HAP-1 (cell line): ENCODE data around the gene SASH1.
"Not testable (repeated sequence)": the region's sequence is repeated elsewhere in the genome, so short reads cannot be mapped to it uniquely, and the experiment has no call there.

ENCODE experiments used
- DNase-seq, 2 experiments: peaks; one replicate each; pipeline ENCODE4 v3.0.0-alpha.2; 2016 to 2020; ENCODE audit warnings: low spot score in 2 of 2
- H3K27me3 ChIP-seq: fragments of 250-450 bp; sonication (Bioruptor Pico); 2 replicates; pipeline ENCODE4 v1.5.1; 2020; ENCODE audit warnings: low read depth, mild to moderate bottlenecking, moderate library complexity
- H3K36me3 ChIP-seq: fragments of 250-450 bp; sonication (Bioruptor Pico); replicated peaks from 2 replicates; pipeline ENCODE4 v1.5.1; 2020; ENCODE audit warnings: mild to moderate bottlenecking
- H3K4me1 ChIP-seq: fragments of 250-450 bp; sonication (Bioruptor Pico); 2 replicates; pipeline ENCODE4 v1.5.1; 2020; ENCODE audit warnings: mild to moderate bottlenecking
- H3K4me3 ChIP-seq: fragments of 250-450 bp; sonication (Bioruptor Pico); 2 replicates; pipeline ENCODE4 v1.5.1; 2020; ENCODE audit warnings: mild to moderate bottlenecking, moderate library complexity
- H3K9me3 ChIP-seq: fragments of 250-450 bp; sonication (Bioruptor Pico); 2 replicates; pipeline ENCODE4 v1.5.1; 2020; ENCODE audit warnings: mild to moderate bottlenecking, moderate library complexity
- in situ Hi-C: fragments of 300-500 bp; cut with MboI; formaldehyde crosslinking; loops from 3 replicates; pipeline ENCODE4 v1.14.3; 2020; ENCODE audit warnings: low sequenced_read_pairs, inconsistent platforms, mixed read lengths

SASH1 gene

DNA sequence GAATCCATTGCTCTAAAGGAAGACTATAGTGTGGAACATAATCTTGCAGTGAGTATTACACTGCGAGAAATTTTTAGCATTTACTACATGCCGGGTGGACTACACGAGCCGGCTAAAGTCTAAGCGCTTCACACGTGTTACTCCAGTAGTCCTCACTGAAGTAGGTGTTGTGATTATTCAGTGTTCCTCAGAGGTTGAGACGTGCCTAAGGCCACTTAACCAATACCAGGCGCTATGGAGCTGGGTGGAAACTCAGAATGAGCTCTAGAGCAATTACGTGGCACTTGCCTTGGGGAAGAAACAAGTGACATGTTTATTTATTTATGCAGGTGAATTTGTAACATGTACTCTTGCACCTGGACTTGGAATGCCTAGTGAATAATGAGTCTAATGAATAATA lies 46.4 kb downstream of the SASH1 start:
- Histone ChIP-seq H3K27me3 (0 out of 2 replicates have a peak, but pooled peaks cover 5% of the 10 kb centered on the region), H3K36me3 (no peaks in the 10 kb centered on the region), H3K4me1 (no peaks in the 10 kb centered on the region), H3K9me3 (no peaks in the 10 kb centered on the region), H3K4me3 (no peak overlapping the region)
- no peak for DNase-seq
- in situ Hi-C loops, result no loop called here

DNA sequence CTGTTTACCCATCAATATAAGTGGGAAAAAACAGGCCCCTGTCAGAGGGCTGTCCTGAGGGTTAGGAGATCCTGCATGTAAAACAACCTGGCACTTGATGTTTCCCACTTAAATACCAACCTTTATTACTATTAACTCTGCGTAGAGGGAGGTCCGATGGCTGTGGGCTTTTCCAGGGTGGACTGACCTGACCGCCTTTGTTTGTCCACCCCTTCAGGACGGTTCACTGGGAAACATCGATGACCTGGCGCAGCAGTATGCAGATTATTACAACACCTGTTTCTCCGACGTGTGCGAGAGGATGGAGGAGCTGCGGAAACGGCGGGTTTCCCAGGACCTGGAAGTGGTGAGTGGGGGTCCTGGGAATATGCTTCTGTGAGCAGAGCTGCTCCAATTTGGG lies 47.3 kb downstream of the SASH1 start:
- no peak for DNase-seq
- Histone ChIP-seq H3K9me3 (no peaks in the 10 kb centered on the region), H3K27me3 (no peaks in the 10 kb centered on the region), H3K36me3 (no peaks in the 10 kb centered on the region), H3K4me3 (no peak overlapping the region), H3K4me1 (no peaks in the 10 kb centered on the region)
- in situ Hi-C loops, result no loop called here

DNA sequence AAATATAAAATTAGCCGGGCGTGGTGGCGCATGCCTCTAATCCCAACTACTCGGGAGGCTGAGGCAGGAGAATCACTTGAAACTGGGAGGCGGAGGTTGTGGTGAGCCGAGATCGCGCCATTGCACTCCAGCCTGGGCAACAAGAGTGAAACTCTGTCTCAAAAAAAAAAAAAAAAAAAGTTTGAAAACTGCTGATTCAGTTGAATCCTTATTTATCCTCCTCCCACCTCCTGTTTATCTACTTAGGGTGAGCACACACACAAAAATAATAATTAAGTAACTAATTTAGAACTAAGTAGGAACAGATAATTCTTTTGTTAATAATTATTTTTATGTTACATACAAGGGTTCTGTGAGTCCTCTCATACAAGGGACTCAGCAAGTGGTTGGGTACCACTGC lies 49.5 kb downstream of the SASH1 start:
- H3K4me1 ChIP-seq, H3K4me3 ChIP-seq, DNase-seq, H3K36me3 ChIP-seq, H3K27me3 ChIP-seq, in situ Hi-C loops, H3K9me3 ChIP-seq: not testable (repeated sequence)

DNA sequence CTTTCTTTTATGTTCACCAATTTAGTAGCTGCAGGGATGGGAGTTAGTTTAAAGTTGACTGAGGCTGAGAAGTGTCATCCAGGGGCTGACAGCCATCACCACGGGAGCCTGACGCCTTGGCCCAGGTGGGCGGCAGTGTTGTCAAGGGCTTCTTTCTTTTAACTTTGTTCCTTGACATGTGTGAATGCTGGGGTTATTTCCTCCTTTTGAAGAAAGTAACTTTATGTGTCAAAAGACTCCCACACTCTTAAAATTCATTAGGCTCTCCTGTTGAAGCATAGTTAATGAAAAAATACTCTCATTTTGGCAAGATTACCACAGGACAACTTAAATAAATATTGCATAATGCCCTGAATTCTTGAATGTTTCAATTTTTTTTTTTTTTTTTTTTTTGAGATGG lies 50.0 kb downstream of the SASH1 start:
- H3K4me3 ChIP-seq, result no peak overlapping the region
- no peaks in the 10 kb centered on the region for H3K27me3 ChIP-seq
- H3K4me1 ChIP-seq, result no peaks in the 10 kb centered on the region
- DNase-seq, result no peak
- H3K9me3 ChIP-seq, result no peaks in the 10 kb centered on the region
- in situ Hi-C loops, result no loop called here
- no peaks in the 10 kb centered on the region for H3K36me3 ChIP-seq

DNA sequence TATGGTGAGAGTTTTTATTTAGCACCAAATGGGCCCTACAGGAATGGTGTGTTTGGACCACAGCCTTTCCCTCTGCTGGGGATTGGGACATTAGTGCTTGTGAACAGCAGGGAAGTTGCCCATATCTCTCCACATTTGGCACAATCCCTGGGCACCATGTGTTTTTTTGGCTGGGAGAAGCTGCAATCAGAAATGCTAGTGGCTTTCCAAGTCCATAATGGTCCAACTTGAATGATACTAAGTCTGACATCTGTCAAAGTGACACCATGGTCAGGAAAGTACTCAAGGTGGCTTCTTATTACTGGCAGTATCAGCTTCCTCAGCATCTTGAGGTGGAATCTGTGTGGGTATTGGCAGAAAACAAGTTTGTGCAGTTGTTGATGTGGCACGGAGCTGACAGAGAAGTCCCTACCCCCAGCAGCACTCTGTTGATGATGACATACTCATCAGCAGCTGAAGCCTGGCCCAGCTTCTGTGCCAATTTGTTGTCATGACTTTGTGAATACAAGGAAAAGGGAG lies 53.0 kb downstream of the SASH1 start:
- in situ Hi-C loops, result no loop called here
- no peaks in the 10 kb centered on the region for H3K9me3 ChIP-seq
- H3K27me3 ChIP-seq, result no peaks in the 10 kb centered on the region
- H3K4me1 ChIP-seq, result no peaks in the 10 kb centered on the region
- no peaks in the 10 kb centered on the region for H3K36me3 ChIP-seq
- H3K4me3 ChIP-seq, result no peak overlapping the region
- DNase-seq, result no peak

DNA sequence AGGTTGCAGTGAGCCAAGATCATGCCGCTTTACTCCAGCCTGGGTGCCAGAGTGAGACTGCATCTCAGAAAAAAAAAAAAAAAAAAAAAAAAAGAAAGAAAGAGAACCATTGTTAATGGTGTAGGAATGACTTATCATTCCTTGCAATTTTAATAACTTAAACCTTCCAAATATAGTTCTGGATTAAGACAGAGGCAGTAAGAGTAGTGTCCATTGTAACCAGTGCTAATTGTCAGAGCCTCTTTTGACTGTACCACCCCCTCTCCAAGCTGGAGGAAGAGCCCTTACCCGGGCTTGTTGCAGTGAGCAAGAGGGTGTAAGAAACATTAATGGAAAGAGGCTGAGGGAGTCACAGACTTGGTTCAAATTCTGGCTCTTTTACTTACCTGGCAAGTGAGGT lies 53.8 kb downstream of the SASH1 start:
- DNase-seq, result no peak
- Histone ChIP-seq H3K4me3 (no peak overlapping the region), H3K36me3 (no peaks in the 10 kb centered on the region), H3K27me3 (no peaks in the 10 kb centered on the region), H3K4me1 (no peaks in the 10 kb centered on the region), H3K9me3 (no peaks in the 10 kb centered on the region)
- in situ Hi-C loops, result no loop called here

DNA sequence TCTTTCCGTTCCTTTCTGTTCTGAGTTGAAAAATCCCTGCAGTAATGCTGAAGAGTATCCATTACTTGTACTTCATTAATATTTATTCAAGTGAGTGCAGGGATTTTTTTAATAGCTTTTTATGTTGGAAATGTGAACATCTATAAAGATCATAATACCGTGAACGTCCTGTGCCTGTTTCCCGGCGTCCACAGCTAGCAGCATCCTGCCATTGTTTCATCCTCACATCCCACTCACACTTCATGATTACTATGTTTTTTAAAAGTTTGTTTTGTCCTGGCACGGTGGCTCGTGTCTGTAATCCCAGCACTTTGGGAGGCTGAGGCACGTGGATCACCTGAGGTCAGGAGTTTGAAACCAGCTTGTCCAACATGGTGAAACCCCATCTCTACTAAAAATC lies 54.3 kb downstream of the SASH1 start:
- in situ Hi-C loops, result no loop called here
- H3K36me3 ChIP-seq, result no peaks in the 10 kb centered on the region
- DNase-seq, result no peak
- H3K27me3 ChIP-seq, result no peaks in the 10 kb centered on the region
- no peaks in the 10 kb centered on the region for H3K9me3 ChIP-seq
- no peak overlapping the region for H3K4me3 ChIP-seq
- no peaks in the 10 kb centered on the region for H3K4me1 ChIP-seq

DNA sequence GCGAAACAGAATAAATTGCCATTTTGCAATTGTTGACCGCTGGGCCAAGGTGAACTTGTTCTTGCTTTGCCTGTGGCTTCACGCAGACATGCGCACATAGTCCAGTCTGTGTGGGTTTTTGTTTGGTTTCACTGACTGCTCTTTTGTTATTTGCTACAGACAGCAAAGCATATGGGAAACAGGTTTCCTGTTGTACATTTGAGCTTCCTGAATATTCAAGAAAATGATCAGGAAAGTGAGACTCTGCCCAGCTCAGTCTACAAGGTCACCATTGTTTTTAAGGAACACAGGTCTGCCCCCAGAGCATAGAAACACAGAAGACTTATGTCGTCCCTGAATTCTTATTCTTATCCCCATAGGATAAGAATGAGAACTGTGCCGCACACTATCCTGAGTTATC lies 55.6 kb downstream of the SASH1 start:
- H3K4me1 ChIP-seq, result no peaks in the 10 kb centered on the region
- no peaks in the 10 kb centered on the region for H3K36me3 ChIP-seq
- no peaks in the 10 kb centered on the region for H3K27me3 ChIP-seq
- H3K4me3 ChIP-seq, result no peak overlapping the region
- in situ Hi-C loops, result no loop called here
- no peak for DNase-seq
- H3K9me3 ChIP-seq, result no peaks in the 10 kb centered on the region

DNA sequence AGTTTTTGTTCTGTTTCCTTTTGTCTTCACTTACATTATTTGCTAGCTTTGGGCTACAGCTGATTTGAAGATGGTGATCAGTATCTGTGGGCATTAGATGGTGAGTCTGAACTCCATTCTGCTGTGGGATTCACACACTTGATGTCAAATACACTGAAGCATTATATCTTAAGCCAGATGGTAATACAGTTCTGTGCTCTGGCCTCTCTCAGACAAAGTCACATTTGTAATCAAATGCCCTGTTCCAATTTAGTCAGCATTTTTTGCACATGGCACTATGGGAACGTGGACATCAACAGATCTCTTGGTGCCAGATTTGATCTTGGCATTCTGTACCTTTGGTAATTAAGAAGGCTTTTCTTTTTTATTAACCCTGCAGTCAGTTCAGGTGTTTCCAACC lies 56.0 kb downstream of the SASH1 start:
- Histone ChIP-seq H3K4me1 (peaks cover under 1% of the 10 kb centered on the region; the same call in 1 of the 2 replicates), H3K36me3 (no peaks in the 10 kb centered on the region), H3K9me3 (no peaks in the 10 kb centered on the region), H3K27me3 (no peaks in the 10 kb centered on the region), H3K4me3 (no peak overlapping the region)
- DNase-seq, result no peak
- in situ Hi-C loops, result no loop called here

DNA sequence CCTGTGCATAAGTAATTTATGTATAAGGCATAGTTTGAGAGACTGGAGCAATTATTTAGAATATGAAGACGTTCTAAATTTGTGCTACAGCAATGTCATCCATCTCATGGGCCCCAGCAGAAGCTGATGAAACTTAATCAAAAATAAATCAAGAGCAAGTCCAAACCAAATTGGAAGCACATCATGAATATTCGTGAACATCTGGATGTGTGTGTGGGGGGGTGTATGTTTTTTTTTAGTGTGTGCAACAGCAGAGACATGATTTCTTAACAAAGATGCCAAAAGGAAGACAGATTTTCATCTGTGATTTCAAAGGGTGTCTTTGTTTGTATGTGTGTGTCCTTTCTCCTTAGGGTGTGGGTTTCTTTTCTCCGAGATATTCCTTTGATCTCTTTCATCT lies 58.9 kb downstream of the SASH1 start:
- no peaks in the 10 kb centered on the region for H3K36me3 ChIP-seq
- H3K27me3 ChIP-seq, result no peaks in the 10 kb centered on the region
- H3K4me3 ChIP-seq, result no peak overlapping the region
- no peaks in the 10 kb centered on the region for H3K9me3 ChIP-seq
- H3K4me1 ChIP-seq, result peaks cover 7% of the 10 kb centered on the region
- in situ Hi-C loops, result no loop called here
- no peak for DNase-seq

DNA sequence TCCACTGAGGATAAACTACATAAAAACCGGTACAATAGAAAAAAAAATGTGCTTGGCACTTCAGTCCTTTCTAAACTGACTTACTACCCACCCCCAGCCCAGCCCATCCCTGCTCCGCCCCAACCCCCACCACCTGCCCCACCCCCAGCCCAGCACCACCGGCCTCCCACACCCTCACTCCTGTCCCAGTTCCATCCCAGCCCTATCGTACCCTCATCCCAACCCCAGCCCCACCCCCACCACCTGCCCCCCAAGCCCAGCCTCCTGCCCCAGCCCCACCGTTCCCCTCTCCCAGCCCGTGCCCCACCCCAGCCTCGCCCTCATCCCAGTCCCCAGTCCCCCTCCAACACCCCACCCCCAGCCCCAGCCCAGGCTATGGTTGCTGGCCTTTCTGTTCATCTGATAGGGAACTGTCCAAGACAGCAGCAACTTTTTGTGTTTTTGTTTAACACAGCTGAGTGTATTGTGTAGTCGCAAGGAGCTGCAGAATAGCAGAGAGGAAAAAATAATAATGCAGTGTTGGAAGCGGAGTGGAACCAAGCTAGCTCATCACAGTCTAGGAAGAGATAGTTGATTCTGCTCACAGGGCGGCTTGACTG lies 61.9 kb downstream of the SASH1 start:
- Histone ChIP-seq H3K36me3 (no peaks in the 10 kb centered on the region), H3K4me1 (peaks cover 7% of the 10 kb centered on the region), H3K9me3 (no peaks in the 10 kb centered on the region), H3K27me3 (no peaks in the 10 kb centered on the region), H3K4me3 (no peak overlapping the region)
- in situ Hi-C loops, result no loop called here
- DNase-seq, result peak in 1 of 2 experiments; percentile 18

DNA sequence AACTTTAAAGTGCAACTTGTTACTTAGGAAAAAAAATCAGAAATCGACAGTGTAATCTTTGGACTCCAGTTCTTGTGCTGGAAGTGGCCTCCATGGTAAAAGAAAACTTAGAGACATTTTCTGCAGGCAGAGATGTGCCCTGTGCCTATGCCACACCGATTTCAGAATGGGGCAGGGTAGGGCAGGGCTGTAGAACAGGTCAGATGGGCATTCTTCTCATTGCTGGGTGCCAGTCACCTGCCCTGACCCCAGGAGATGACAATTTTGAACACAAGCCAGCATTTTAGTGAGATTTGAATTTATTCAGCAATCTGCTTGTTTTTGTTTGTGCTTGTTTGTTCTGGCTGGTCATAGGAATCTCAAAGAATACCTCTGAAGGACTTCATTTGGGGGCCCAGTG lies 63.3 kb downstream of the SASH1 start:
- in situ Hi-C loops, result no loop called here
- H3K4me3 ChIP-seq, result no peak overlapping the region
- H3K4me1 ChIP-seq, result peaks cover 7% of the 10 kb centered on the region
- no peak for DNase-seq
- no peaks in the 10 kb centered on the region for H3K36me3 ChIP-seq
- H3K27me3 ChIP-seq, result no peaks in the 10 kb centered on the region
- H3K9me3 ChIP-seq, result no peaks in the 10 kb centered on the region

DNA sequence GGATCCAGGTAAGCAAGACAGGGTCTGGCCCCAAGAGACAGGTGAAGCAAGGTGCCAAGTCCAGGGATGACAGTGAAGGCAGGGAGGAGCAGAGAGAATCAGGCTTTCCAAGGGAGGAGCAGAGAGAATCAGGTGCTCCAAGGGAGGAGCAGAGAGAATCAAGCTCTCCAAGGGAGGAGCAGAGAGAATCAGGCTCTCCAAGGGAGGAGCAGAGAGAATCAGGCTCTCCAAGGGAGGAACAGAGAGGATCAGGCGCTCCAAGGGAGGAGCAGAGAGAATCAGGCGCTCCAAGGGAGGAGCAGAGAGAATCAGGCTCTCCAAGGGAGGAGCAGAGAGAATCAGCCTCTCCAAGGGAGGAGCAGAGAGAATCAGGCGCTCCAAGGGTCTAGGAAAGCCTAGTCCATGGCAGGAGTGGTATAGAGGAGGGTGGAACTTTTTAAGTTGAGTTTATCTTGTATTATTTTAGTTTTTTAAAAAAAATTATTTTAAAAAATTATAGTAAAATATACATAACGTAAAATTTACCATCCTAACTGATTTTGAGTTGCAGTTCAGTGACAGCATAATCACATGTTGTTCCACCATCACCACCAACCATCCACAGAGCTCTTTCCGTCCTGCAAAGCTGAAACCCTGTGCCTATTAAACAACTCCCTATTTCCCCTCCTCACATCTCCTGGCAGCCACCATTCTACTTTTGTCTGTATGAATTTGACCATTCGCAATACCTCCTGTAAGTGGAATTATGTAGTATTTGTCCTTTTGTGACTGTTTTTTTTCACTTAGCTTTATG lies 64.1 kb downstream of the SASH1 start:
- no peaks in the 10 kb centered on the region for H3K27me3 ChIP-seq
- in situ Hi-C loops, result no loop called here
- H3K9me3 ChIP-seq, result no peaks in the 10 kb centered on the region
- no peak for DNase-seq
- H3K4me1 ChIP-seq, result peaks cover 7% of the 10 kb centered on the region
- no peak overlapping the region for H3K4me3 ChIP-seq
- H3K36me3 ChIP-seq, result no peaks in the 10 kb centered on the region

DNA sequence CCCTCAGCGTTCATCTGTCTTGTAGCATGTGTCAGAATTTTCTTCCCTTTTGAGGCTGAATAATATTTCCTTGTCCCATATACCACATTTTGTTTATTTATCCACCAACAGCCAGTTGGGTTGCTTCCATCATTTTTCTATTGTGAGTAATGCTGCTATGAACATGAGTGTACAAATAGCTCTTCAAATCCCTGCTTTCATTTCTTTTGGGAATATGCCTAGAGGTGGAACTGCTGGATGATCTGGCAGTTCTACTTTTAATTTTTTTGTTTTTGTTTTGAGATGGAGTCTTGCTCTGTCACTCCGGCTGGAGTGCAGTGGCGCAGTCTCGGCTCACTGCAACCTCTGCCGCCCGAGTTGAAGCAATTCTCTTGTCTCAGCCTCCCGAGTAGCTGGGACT lies 64.7 kb downstream of the SASH1 start:
- Histone ChIP-seq H3K27me3 (no peaks in the 10 kb centered on the region), H3K4me1 (peaks cover 7% of the 10 kb centered on the region), H3K9me3 (no peaks in the 10 kb centered on the region), H3K4me3 (no peak overlapping the region), H3K36me3 (no peaks in the 10 kb centered on the region)
- no peak for DNase-seq
- in situ Hi-C loops, result no loop called here
